ENCODE measurements around the gene IRF2BP2.
A peak's percentile ranks its signal among the peaks of the same experiment; 100 is the strongest.

The IRF2BP2 gene

DNA sequence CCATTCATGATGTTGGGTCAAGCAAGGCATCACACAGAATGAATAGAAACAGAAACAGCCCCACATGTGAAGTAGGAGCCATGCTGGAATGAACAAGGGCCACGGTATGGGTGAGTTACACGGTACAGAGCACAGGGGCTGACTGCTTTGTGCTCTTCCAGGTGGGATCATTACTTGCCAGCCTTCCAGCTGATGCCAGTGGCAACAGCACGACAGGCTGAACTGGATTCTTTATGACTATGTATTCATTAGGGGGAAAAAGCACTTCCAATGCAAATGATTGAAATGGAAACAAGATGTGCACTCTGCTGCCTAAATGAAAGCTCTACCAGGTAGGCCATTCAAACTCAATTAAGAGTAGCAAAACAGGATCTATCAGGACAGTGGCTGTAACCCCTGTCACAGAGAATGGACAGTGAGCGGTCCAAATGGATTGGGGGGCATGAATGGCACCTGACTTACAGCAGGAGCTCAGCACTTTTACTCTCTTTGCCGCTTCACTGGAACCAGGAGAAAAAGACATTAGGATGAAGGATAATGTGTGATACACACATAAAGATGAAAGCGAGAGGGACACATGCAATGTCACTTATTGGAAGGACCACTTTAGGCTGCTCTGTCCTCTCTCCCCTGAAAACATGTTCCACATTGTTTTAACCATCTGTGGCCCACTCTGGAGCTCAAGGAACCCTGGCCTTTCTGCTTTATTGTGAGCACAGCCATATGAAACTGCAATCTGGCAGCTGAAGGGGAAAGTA, 23.4 kb upstream of the IRF2BP2 start:
- DNase-seq: no peak

DNA sequence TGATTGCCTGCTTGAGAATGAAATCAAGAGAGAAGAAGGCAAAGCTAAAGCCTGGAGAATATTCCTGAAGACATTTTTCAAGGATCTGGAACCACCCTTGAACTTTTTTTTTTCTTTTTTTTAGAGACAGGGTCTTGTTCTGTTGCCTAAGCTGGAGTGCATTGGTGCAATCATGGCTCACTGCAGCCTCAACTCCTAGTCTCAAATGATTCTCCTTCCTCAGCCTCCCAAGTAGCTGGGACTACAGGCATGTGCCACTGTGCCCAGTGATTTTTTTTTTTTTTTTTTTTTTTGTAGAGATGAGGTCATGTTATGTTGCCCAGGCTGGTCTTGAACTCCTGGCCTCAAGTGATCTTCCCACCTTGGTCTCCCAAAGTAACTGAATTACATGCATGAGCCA, 22.2 kb upstream of the IRF2BP2 start:
- no peak for DNase-seq

DNA sequence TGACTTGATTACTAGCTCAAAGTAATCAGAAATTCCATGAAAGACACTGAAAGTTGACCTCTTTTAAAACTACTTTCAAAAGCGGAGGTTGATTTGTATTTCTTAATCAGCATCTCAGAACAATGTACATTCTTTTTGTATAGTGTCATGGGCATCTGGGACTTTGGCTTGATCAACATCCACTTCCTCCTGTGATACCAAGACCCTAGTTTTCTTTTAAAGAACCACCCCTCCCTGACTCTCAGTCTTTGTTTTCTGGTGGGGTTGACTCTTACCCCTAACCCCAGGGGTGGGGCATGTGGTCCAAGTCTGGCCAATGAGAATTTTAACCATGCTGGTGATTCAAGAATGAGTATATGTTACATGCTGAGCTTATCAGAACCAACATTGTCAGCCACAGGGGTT, 21.7 kb upstream of the IRF2BP2 start:
- DNase-seq: no peak

DNA sequence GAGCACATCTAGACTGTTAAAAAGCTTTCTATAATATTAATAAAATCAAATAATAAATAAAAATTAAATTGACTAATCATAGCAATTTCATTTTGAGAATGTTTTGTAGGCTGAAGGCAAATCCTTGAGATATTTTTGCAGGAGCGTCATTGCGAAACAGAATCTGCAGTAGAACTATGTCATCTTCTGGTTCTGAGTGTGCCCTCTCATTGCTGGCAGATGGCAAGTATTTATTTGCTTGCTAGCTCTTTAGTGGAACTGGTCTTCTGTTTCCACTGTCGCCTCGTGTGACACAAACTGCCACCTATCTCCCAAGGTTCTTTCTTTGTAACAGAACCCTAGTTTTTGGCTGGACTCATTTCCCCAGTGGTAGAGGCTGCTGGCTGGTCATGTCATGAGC, 19.0 kb upstream of the IRF2BP2 start:
- DNase-seq: no peak

DNA sequence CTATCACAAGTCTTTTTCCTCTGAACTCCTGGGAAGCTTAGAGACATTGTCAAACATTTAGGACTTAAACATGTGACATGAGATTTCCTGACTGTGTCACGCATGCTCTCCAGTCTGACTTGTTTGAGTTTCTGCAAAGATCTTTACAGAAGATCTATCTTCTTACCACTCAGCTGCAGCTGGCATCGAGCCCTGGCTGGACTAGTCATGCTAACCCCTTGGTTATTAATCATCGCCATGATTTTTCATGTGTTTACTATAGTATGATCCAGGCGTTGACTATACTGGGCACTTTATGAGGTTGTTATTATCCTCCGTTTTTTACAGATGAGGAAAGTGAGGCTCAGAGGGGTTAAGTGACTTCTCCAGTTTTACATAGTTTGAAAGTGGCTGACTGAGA, 18.1 kb upstream of the IRF2BP2 start:
- no peak for DNase-seq

DNA sequence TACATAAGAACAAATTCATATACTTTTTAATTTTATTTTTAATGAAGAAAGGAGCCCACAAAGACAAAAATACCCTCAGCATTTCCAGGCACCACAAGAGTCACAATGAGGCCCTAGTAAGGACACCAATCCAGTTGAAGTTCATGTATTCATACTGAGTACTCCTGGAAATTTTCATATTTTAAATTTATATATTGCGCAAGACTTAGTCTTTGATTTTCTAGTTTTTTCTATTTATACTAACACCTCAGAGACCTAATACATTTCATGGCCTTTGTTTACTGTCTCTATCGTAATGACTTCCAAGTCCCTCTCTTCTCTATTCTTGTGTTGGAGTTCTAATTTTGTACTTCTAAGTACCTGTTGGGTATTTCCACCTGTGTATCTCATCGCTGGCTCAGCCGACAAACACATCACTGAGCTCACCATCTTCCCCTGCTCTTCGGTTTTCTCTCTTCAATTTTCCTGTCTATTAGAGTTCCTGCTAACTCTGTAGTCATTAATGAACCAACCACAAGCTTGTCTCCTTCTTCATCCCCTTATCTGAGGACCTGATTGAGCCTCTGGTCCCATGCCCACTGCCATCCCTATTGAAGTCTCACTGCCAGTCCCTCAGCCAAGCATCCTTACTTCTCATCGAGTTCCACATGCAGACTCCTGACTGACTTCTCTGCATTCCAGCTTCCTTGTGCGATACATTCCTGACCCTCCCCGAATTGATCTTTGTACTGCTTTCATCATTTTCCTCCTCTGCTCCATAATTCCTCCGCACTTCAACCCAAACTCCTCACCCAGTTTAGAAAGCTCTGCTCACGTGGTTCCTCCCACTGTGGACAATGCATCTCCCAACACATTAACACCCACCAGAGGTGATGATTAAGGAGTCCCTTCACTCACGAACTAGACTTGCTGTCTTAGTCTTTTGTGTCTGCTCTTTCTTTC, 17.3 kb upstream of the IRF2BP2 start:
- no peak for DNase-seq

DNA sequence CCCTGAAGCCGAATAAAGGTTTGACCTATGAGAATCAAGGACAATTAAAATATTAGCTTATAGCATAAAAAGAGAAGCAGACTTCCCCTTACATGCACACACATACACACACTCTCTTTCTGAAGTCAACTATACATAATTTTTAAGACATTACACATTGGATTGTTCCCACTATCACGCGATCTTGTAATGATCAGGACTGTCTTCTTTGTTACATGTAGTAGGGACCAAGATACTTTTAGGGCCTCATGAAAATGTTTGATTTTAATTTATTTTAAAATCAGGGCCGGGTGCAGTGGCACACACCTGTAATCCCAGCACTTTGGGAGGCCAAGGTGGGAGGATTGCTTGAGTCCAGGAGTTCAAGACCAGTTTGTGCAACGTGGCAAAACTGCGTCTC, 16.4 kb upstream of the IRF2BP2 start:
- no peak for DNase-seq

DNA sequence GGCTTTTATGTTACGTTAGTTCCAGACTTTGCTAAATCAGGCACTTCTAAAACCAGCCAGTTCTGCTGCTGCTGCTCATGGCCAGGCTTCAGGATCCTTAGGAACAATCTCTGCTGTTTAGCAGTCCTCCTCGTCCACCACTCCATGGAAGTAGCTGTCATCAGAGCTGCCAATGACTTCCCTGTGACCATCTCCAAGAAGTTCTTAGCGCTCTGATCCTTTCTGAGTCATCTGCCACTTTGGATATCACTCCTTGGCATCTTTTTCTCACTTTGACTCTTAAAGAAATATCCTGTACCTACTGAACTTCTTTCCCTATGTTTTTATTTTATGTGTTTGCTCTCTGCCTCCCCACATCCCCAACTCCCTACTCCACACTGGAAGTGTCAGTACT, 14.7 kb upstream of the IRF2BP2 start:
- no peak for DNase-seq

DNA sequence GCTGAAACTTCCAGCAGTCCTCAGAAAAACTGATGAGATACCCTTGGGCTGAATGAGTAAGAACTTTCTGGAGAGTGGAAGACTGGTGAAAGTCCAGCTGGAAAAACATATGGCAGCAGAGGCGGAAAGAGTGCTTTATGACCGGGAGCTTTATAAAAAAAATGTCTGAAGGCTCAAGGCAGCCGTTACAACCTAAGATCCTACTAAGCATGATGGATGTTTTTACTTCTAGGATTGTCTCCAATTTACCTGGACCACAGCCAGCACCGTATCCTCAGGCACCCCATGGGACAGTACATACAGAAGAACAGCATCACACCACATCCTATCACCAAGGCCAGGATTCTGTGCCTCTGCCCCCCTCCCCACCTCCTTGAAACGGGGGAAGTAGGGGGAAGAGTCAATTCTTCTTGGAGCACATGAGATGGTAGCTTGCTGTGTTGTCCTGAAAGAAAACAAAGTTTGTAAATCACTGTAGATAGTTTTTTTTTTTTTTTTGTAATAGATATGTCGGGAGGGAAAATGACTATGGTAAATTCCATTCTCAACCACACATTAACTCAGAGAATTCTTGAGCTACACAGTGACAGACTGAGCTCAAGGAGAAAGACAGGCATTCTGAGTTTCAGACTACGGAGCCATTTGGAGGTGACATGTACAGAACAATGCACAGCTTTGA, 11.8 kb upstream of the IRF2BP2 start:
- DNase-seq: no peak

DNA sequence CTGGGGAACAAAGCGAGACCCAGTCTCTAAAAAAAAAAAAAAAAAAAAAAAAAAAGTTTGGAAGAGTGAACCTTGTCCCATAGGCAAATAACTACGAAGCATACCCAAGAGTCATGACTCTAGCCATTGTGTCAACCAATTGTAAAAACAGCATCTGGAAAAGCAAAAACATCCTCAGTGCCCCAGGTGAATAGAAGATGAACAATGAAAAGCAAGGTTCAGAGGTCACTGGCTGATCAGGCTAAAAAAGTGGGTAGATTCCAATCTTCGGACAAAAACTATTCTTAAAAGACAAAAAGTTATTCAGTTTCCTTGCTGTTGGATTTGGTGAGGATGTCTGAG, 11.1 kb upstream of the IRF2BP2 start:
- DNase-seq: no peak

DNA sequence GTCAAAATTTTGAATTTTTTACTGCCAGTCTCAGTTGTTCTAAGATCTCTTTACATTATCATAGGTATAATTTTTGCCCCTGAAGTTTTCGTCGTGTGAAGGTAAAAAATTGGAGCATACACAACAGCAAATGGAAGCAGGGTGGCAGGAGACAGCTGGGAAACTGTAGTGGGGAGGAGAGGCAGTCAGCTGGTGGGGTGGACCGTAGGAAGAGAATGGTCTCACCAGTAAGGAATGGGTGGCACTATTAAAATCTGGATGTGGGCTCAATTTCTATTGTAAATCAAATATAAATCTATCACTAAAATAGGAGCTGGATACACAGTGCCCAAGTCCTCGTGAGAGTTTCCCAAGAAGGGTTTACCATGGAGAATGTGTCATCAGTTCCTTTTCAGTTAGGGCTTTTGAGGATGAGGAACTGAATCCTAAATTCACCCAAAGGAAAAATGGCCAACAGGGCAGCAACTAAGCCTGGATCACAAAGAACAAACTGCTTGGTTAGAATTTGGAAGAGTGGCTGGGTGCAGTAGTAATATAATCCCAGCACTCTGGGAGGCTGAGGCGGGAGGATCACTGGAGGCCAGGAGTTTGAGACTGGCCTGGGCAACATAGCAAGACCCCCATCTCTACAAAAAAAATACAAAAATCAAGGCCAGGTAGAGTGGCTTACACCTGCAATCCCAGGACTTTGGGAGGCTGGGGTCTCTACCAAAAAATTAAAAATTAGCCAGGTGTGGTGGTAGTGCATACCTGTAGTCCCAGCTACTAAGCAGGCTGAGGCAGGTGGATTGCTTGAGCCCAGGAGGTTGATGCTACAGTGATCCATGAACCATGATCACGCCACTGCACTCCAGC, 10.5 kb upstream of the IRF2BP2 start:
- no peak for DNase-seq

DNA sequence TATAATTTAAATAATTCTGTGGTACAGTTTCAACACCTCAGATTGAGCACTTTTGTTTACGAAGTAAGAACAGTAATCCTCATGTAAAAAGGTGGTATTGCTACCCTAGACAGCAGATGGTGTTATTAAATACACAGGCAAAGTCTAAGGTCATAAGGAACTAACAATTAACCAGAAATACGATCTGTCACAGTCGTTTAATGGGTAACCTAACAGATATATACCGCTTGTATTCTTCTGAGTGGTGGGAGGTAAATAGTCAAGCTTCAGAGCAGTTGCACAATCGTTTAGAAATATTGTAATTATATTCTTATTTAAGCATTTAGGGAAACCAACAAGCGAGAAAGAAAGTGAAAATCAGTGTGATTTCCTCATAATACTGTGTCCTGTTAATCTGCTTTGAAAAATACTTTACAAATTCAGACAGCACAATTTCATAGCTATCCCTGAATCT, 9.8 kb upstream of the IRF2BP2 start:
- DNase-seq: no peak

DNA sequence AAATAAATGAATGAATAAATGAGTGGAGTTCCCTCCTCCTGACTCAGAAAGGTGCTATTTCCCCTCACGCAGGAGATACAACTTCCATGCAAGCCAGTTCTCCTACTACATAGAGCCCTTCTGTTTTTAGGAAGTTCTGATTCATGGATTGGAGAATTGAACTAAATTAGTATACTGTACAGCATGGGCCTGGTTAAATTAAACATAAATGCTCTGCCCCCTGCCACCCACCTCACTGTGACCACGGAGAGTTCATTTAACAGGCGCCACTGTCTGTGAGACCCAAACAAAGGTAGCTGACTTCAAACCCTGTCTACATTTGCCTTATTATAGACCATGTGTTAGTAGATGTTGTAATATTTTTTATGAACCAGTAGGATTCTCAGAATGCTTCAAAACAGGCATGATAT, 9.1 kb upstream of the IRF2BP2 start:
- DNase-seq: no peak

DNA sequence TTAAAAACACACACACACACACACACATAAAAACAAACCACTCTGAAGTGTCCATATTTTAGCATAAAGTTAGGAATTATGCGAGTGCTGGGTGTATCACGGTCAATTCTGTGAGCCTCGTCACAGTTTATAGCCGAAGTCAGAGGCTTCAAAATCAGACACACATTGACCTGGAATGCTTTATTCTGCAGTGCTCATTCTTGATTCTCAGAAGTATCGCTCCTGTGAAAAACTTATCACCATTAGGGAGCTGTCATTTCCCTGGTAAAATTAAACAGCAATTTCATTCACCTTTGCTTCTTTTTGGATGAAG, 8.7 kb upstream of the IRF2BP2 start:
- DNase-seq: no peak

DNA sequence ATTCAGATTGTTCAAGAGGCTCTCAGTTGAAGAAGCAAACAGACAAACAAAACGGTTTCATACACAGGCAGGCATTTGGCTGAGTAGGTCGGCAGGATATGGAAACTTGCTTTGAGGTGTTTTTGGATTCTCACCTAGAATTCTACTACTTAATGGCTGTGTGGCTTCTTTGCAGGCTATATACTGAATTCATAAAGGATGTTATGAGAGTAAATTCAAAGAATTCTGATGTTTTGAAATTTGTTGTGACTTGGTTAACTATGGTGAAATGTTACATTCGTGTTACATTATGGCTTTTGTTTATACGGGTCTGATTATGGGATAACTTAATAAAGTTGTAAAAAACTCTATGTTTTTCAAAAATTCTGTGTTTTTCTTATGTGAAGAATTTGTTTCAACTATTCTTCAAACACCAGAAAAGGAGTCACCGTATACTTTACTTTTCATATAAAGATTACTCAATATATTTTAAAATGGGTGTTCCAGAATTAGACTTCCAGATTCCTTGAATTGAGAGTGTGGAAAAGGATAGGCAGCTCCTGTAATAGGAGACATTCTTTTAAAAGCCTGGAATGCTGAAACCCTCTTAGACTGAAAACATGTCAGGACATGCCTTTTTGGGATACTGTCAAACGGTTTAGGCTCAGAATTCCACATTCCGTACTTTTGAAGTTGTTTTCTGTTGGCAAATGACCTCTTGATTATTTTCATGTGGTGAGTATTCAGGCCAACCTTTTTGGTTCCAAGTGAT, 8.2 kb upstream of the IRF2BP2 start:
- DNase-seq: no peak

DNA sequence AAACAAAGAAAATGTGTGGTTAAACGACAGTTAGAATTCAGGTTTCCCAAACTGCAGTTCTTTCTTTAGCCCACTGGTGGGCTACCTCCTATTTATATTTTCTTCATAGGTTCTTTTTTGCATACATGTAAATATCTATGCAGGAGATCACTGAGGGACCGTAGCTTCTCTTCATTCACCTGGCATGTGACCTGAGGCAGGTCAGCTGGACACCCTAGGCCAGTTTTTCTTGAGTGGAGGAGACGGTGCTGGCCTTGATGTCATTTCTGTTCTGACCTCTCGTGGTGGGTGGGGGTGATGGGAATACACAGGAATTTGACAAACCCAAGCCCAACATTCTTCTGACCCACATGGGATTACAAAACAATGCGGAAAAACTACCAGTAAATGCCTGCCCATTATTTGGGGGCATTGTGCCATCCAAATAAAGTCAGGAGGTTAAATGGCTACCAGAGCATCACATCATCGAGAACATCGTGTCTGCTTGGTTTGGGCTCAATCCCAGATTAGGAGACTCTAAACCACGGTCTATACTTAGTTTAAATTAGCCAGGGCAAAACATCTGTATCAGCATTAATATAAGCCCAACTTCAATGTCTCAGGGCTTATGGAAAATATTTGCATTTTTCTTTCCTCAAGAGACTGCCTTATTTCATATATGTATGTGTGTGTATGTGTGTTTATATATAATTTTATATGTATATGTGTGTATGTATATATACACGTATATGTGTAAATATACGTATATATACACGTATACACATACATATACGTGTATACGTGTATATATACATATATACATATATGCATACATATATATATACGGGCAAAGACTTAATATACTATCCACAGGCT, 7.4 kb upstream of the IRF2BP2 start:
- no peak for DNase-seq

DNA sequence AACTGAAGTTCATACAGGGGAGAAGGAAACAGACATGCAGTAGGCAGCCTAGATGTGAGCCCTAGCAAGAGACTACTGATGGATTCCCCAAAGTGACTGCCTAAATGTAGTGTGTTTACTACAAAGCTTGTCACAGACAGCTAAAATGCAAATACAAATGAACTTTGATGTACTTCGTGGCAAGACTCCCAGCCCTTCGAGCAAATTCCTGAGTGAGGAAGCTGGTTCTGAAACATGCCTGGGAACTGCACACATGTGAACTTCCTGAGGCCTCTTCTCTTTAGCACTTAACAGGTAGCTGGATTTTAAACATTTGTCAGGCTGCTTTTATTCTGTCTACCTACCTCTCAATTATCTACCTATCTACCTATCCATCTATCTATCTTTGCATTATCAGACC, 6.7 kb upstream of the IRF2BP2 start:
- no peak for DNase-seq

DNA sequence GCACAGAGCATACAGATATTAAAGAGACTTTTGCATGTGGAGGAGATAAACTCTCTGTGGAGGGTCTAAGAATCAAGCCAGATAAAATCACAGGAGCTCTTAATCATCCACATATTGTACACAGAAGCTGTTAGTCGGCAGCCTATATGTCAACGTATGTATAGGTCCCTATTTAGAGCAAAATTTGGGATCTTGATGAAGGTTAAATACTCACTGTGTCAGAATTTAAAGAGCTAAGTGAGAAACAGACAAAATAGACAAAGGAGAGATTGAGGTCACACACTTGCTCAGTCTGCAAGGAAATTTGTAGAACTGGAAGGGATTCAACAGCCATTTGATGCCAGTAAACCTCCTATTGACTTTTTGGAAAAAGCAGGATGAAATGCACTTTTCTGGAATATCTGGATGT, 4.1 kb upstream of the IRF2BP2 start:
- DNase-seq: peak in 1 of 2 donors; percentile 23

DNA sequence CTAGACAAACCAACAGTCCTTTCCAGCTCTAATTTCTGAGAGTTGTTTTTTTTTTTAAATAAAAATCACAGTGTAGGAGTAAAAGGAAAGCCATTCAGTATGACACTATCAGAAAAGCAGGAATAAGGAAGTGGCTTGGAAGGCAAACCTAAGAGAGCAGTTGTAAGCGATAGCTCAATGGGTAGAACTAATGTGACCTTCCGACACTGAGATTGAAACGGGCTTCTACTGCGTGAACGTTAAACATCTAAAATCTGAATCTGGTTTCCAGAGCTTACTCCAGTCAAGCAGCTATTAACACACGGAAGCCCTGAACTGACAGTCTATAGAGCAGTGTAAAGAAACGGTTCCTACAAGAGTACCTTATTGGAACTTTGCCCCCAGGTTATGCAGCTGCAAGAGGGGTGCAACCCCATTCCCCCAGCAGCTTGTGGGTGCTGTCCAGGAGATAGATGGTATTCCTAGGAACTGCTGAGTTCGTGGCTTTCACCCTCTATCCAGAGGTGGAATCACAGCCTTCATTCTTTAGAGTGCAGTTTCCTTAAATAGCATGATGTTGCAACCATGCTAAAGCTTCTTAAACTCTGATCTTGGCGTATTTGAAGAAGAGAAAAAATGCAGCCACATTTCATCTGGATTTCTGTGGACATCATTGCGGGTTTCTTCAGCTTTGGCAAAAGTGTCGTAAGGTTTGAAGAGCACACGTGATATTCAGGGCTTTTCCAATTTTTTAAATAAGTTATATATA, 3.3 kb upstream of the IRF2BP2 start:
- peak in 1 of 2 donors; percentile 69 for DNase-seq

Measured in hippocampal formation (tissue), 2 donors.